Neuronal stem cell (in vitro differentiated cells): Measurements from ENCODE around the gene BTBD10.

ENCODE experiments used
- DNase-seq: peaks from one replicate; pipeline ENCODE4 v3.0.0-alpha.2; 2013; ENCODE audit warnings: low spot score
- H2AFZ ChIP-seq: one replicate; pipeline ENCODE4 v1.6.1; 2013; ENCODE audit warnings: mild to moderate bottlenecking, low read length, inconsistent platforms
- H2AK5ac ChIP-seq: 2 replicates; pipeline ENCODE4 v1.6.1; 2013; ENCODE audit warnings: low read depth, mild to moderate bottlenecking, inconsistent platforms, low read length, moderate library complexity, mixed read lengths
- H2BK120ac ChIP-seq: 2 replicates; pipeline ENCODE4 v1.6.1; 2013; ENCODE audit warnings: low read depth, mild to moderate bottlenecking, inconsistent platforms, low read length, moderate library complexity, mixed read lengths
- H2BK12ac ChIP-seq: one replicate; pipeline ENCODE4 v1.6.1; 2013; ENCODE audit warnings: low read length, inconsistent platforms
- H2BK15ac ChIP-seq: 2 replicates; pipeline ENCODE4 v1.6.1; 2013; ENCODE audit warnings: mild to moderate bottlenecking, low read length, inconsistent platforms, mixed read lengths
- H2BK5ac ChIP-seq: one replicate; pipeline ENCODE4 v1.6.1; 2013; ENCODE audit warnings: inconsistent platforms, mild to moderate bottlenecking, low read length, moderate library complexity
- H3K14ac ChIP-seq: one replicate; pipeline ENCODE4 v1.6.1; 2013; ENCODE audit warnings: low read length, inconsistent platforms
- H3K18ac ChIP-seq: 2 replicates; pipeline ENCODE4 v1.6.1; 2013; ENCODE audit warnings: low read length, inconsistent platforms
- H3K23ac ChIP-seq: 2 replicates; pipeline ENCODE4 v1.6.1; 2013; ENCODE audit warnings: low read depth, mild to moderate bottlenecking, mixed read lengths, low read length, inconsistent platforms; ENCODE audit not compliant: poor library complexity
- H3K27ac ChIP-seq: replicated peaks from 3 replicates; pipeline ENCODE4 v1.5.1; 2013; ENCODE audit warnings: low read length, inconsistent platforms
- H3K27me3 ChIP-seq, 3 experiments: 2 replicates each; pipeline ENCODE4 v1.6.1; 2013; ENCODE audit warnings: low read length in 3 of 3, mild to moderate bottlenecking in 2 of 3, inconsistent platforms in 1 of 3, low read depth in 1 of 3, mixed read lengths in 1 of 3, moderate library complexity in 1 of 3; ENCODE audit not compliant: control insufficient read depth in 3 of 3, insufficient read depth in 3 of 3
- H3K36me3 ChIP-seq, 2 donors: replicated peaks in 1 of 2; 2 replicates each; pipeline ENCODE4 v1.6.1; 2013; ENCODE audit warnings: low read length in 2 of 2; ENCODE audit not compliant: control insufficient read depth in 2 of 2, insufficient read depth in 2 of 2
- H3K4ac ChIP-seq: 2 replicates; pipeline ENCODE4 v1.6.1; 2013; ENCODE audit warnings: inconsistent platforms, mild to moderate bottlenecking, low read length, moderate library complexity
- H3K4me1 ChIP-seq, 2 donors: 1 replicate in 1 of 2; 2 replicates in 1 of 2; pipeline ENCODE4 v1.6.1; 2013; ENCODE audit warnings: low read length in 2 of 2, low read depth in 1 of 2; ENCODE audit not compliant: control insufficient read depth in 2 of 2, insufficient read depth in 1 of 2
- H3K4me2 ChIP-seq: one replicate; pipeline ENCODE4 v1.6.1; 2013; ENCODE audit warnings: mild to moderate bottlenecking, low read length, inconsistent platforms; ENCODE audit not compliant: insufficient read depth, poor library complexity, severe bottlenecking
- H3K4me3 ChIP-seq, 2 donors: 2 replicates each; pipeline ENCODE4 v1.5.1; 2013; ENCODE audit warnings: low read length in 2 of 2, mild to moderate bottlenecking in 2 of 2, inconsistent platforms in 1 of 2, moderate library complexity in 1 of 2
- H3K79me1 ChIP-seq: one replicate; pipeline ENCODE4 v1.6.1; 2013; ENCODE audit warnings: low read depth, mild to moderate bottlenecking, inconsistent platforms, low read length, moderate library complexity
- H3K9ac ChIP-seq: one replicate; pipeline ENCODE4 v1.6.1; 2013; ENCODE audit warnings: mild to moderate bottlenecking, low read depth, low read length, inconsistent platforms; ENCODE audit not compliant: poor library complexity
- H3K9me3 ChIP-seq, 2 donors: replicated peaks in 1 of 2; 2 replicates each; pipeline versions ENCODE3 to v1.6.1; 2013; ENCODE audit warnings: low read length in 2 of 2, mild to moderate bottlenecking in 2 of 2, inconsistent platforms in 1 of 2, low read depth in 1 of 2, mixed read lengths in 1 of 2, moderate library complexity in 1 of 2; ENCODE audit not compliant: control insufficient read depth in 2 of 2, insufficient read depth in 1 of 2
- H4K8ac ChIP-seq: one replicate; pipeline ENCODE4 v1.6.1; 2013; ENCODE audit warnings: low read depth, mild to moderate bottlenecking, inconsistent platforms, low read length, moderate library complexity
- H4K91ac ChIP-seq: one replicate; pipeline ENCODE4 v1.6.1; 2013; ENCODE audit warnings: low read length, low read depth, mild to moderate bottlenecking, inconsistent platforms; ENCODE audit not compliant: poor library complexity
- WGBS, 2 donors: extraction: QIAGEN DNeasy Blood & Tissue Kit; methylation state at CpG; one replicate each; pipeline ENCODE4 v1.1.7; 2013; ENCODE audit warnings: missing lambda C conversion rate in 2 of 2, mixed read lengths in 1 of 2; ENCODE audit not compliant: insufficient read length in 2 of 2, insufficient replicate concordance in 1 of 2; ENCODE audit errors: extremely low coverage in 2 of 2; 5-methylcytosine and 5-hydroxymethylcytosine counted together

Gene BTBD10

GRCh38 chr11:13434247-13435205 is 28.5 kb downstream of the BTBD10 start:
- Histone ChIP-seq H2BK15ac (no peak overlapping the region), H3K79me1 (peaks cover 1% of the 10 kb centered on the region), H4K91ac (no peak overlapping the region), H2BK120ac (no peak overlapping the region), H2AK5ac (no peak overlapping the region), H3K14ac (no peak overlapping the region), H3K4me1 (peaks cover 3 to 5% of the 10 kb centered on the region in 2 donors), H3K4ac (no peak overlapping the region), H3K36me3 (no peaks in the 10 kb centered on the region), H3K18ac (no peak overlapping the region), H3K4me3 (no peak overlapping the region), H3K27me3 (no peaks in the 10 kb centered on the region), H3K27ac (no peak overlapping the region), H3K9me3 (peaks cover 0 to 2% of the 10 kb centered on the region in 2 donors), H3K9ac (no peak overlapping the region), H4K8ac (no peak overlapping the region), H3K23ac (no peak overlapping the region), H3K4me2 (no peak overlapping the region), H2AFZ (no peak overlapping the region), H2BK12ac (no peak overlapping the region), H2BK5ac (no peak overlapping the region)
- no CpG with 5 or more reads among the region's 6 CpGs for WGBS, 2 donors
- no peak for DNase-seq

GRCh38 chr11:13433437-13433836 is 29.6 kb downstream of the BTBD10 start:
- Histone ChIP-seq H3K23ac (no peak overlapping the region), H3K9ac (no peak overlapping the region), H2BK15ac (no peak overlapping the region), H3K9me3 (peaks cover 0 to 4% of the 10 kb centered on the region in 2 donors), H3K79me1 (peaks cover 1% of the 10 kb centered on the region), H3K27ac (no peak overlapping the region), H3K36me3 (no peaks in the 10 kb centered on the region), H3K27me3 (no peaks in the 10 kb centered on the region), H3K4me1 (peaks cover 3 to 5% of the 10 kb centered on the region in 2 donors), H2AK5ac (no peak overlapping the region), H3K14ac (no peak overlapping the region), H3K4me2 (no peak overlapping the region), H4K91ac (no peak overlapping the region), H2AFZ (no peak overlapping the region), H2BK12ac (no peak overlapping the region), H3K4ac (no peak overlapping the region), H3K4me3 (no peak overlapping the region), H4K8ac (no peak overlapping the region), H3K18ac (no peak overlapping the region), H2BK5ac (no peak overlapping the region), H2BK120ac (no peak overlapping the region)
- WGBS, 2 donors, result no CpG with 5 or more reads among the region's 2 CpGs
- no peak for DNase-seq

DNA sequence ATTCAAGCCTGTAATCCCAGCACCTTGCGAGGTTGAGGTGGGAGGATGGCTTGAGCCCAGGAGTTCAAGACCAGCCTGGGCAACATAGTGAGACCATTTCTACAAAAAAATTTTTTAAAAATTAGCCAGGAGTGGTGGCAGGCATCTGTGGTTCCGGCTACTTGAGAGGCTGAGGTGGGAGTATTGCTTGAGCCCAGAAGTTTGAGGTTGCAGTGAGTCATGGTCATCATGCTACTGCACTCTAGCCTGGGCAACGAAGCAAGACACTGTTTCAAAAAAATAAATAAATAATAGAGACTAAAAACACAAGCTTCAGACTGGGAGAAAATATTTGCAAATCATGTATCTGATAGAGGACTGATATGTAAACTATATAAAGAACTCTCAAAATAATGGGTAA is 33.2 kb downstream of the BTBD10 start:
- WGBS, 2 donors, result no CpG with 5 or more reads among the region's 3 CpGs
- no peak overlapping the region for H3K18ac ChIP-seq
- no peak overlapping the region for H2BK12ac ChIP-seq
- H3K4ac ChIP-seq, result no peak overlapping the region
- H3K23ac ChIP-seq, result no peak overlapping the region
- no peak overlapping the region for H3K4me2 ChIP-seq
- no peak overlapping the region for H2AFZ ChIP-seq
- H3K79me1 ChIP-seq, result peaks cover 1% of the 10 kb centered on the region
- no peak overlapping the region for H2BK5ac ChIP-seq
- no peaks in the 10 kb centered on the region for H3K27me3 ChIP-seq
- H4K8ac ChIP-seq, result no peak overlapping the region
- no peak overlapping the region for H3K14ac ChIP-seq
- H3K9ac ChIP-seq, result no peak overlapping the region
- no peak overlapping the region for H4K91ac ChIP-seq
- no peak overlapping the region for H2AK5ac ChIP-seq
- no peak overlapping the region for H2BK15ac ChIP-seq
- no peak for DNase-seq
- no peak overlapping the region for H3K4me3 ChIP-seq
- no peaks in the 10 kb centered on the region for H3K36me3 ChIP-seq
- H3K9me3 ChIP-seq, result peaks cover 0 to 28% of the 10 kb centered on the region in 2 donors
- H2BK120ac ChIP-seq, result no peak overlapping the region
- H3K27ac ChIP-seq, result no peak overlapping the region
- H3K4me1 ChIP-seq, result peaks cover 3 to 5% of the 10 kb centered on the region in 2 donors

- Histone ChIP-seq H4K91ac (no peak overlapping the region), H3K18ac (no peak overlapping the region), H3K79me1 (peaks cover 1% of the 10 kb centered on the region), H3K14ac (no peak overlapping the region), H3K9me3 (peaks cover 0 to 28% of the 10 kb centered on the region in 2 donors), H3K4me2 (no peak overlapping the region), H4K8ac (no peak overlapping the region), H3K4me3 (no peak overlapping the region), H2BK120ac (no peak overlapping the region), H2BK15ac (no peak overlapping the region), H3K4ac (no peak overlapping the region), H3K4me1 (peaks cover 3 to 4% of the 10 kb centered on the region in 2 donors), H2BK5ac (no peak overlapping the region), H3K27ac (no peak overlapping the region), H3K27me3 (no peaks in the 10 kb centered on the region), H2AK5ac (no peak overlapping the region), H3K23ac (no peak overlapping the region), H3K36me3 (no peaks in the 10 kb centered on the region), H2AFZ (no peak overlapping the region), H2BK12ac (no peak overlapping the region), H3K9ac (no peak overlapping the region)
- WGBS, 2 donors, result no CpG with 5 or more reads among the region's 1 CpG
- DNase-seq, result no peak
These were observed 33.7 kb downstream of the BTBD10 start for GRCh38 chr11:13429288-13429687.
